ENCODE data around the gene CPVL. TPM values are rescaled to one million over a fixed set of nuclear protein-coding genes. Genes with fewer than 3 reads are reported as not detected.

Gene CPVL
- total RNA-seq, 1 donor from 2014 or later, result 11.7 TPM

GRCh38 chr7:28964056-28964455, 182.3 kb downstream of the CPVL start:
- no peak for DNase-seq

GRCh38 chr7:28961972-28962371, 184.4 kb downstream of the CPVL start:
- DNase-seq, result no peak

DNA sequence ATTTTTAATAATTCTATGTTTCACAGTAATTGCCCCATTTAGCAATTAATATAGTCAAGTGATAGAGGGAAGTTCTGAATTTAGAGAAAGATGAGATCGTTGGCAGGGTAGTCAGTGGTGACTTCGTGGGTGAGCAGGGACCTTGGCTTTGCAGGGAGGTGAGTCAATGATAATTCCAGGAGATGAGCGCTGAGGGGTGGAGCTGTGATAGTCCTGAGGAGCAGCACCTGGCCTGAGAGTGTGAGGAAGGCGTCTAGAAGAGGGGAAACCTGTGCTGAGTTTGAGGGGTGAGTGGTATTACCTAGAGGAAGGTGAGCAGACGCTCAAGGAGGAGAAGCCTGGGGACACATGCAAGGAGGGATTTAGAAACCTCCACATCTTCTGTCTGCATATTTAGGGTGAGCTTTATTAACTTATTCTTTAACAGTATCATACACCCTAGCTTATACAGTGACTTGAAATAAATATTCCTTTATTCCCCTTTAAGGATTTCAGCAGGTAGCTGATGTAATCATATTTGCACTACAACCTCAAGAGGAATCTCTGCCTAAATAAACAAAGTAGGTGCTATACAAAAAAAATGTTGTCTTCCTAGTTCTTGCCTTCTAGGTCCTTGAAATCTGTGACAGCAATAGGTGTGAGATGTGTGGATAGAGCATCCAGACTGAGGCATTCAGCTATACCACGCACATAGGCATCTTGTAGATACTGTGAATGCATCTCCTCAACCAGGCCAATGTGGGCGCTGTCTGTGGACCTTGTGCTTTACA, 186.1 kb downstream of the CPVL start:
- no peak for DNase-seq

- DNase-seq, result peak; percentile 65
Measured at GRCh38 chr7:28958980-28959347, 187.4 kb downstream of the CPVL start.

- DNase-seq, result peak; percentile 95
Measured at GRCh38 chr7:28958235-28958979, 187.9 kb downstream of the CPVL start, which contains the start of gene TRIL. Gene TRIL (minus strand): TSS chr7:28958330. CDS start chr7:28958046, 284 bp downstream.

- peak; percentile 48 for DNase-seq
Measured at GRCh38 chr7:28957751-28958234, 188.5 kb downstream of the CPVL start.

DNA sequence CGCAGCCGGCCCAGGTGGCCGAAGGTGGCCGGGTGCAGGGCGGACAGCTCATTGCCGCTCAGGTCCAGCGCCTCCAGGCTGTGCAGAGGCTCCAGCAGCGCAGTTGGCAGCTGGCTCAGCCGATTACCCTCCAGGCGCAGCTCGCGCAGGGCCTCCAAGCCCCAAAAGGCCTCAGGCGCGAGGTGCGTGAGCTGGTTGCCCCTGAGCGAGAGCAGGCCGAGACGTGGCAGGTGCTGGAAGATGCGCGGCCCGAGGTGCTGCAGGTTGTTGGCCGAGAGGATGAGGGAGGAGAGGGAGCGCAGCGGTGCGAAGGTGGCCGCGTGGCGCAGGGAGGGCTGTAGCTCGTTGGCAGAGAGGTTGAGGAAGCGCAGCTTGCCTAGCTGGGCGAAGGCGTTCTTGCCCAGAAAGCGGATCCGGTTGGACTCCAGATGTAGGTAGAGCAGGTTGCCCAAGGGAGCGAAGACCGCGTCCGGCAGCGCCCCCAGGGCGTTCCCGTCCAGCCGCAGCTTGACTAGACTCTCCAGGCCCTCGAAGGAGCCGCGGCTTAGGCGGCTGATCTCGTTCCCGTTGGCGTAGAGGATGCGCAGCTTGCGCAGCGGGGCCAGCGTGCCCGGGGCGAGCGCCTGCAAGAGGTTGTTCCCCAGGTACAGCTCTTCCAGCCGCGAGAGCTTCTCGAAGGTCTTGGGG, 189.1 kb downstream of the CPVL start:
- DNase-seq, result peak; percentile 43

GRCh38 chr7:28956608-28957063, 189.7 kb downstream of the CPVL start:
- peak; percentile 76 for DNase-seq

GRCh38 chr7:28955718-28956607, 190.4 kb downstream of the CPVL start:
- peak; percentile 83 for DNase-seq

DNA sequence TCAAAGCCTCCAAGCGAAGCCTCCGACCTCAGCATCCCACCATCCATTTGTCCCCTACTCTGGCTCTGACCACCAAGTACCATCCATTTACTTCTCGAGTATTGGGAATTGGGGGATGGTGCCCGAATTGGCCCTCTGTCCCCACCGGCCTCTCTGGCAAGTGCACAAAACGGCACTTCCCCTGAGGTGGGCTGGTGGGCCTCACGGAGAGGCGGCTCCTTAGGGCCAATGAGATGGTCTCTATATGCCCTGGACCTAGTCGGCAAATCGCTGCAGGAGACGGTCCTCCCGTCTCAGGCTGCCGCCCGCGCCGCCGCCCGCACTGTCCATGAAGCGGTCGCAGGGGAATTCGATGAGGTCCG, 191.0 kb downstream of the CPVL start:
- DNase-seq, result no peak

DNA sequence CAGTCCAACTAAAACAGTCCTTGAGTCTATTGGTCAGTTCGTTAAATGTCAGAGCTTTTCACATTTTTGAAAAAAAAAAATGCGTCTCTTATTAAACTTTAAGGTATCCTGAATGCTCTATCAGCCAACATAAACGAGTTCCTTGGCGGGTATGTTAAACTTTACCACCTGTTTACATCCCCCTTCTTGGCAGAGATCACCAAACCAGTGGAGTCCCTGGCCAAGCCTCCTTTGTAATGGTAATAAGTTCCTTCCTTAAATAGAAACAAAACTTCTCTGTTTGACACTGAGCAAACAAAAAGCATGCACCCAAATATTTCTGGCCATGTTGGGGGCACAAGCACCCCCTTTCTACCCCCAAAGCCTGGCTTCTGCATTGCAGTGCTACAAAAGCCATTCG, 191.4 kb downstream of the CPVL start:
- DNase-seq, result no peak

GRCh38 chr7:28954471-28954870, 191.9 kb downstream of the CPVL start:
- no peak for DNase-seq

- DNase-seq, result peak; percentile 78
Measured at GRCh38 chr7:28953633-28954032, 192.7 kb downstream of the CPVL start.

Other genes with a start within 250 kb of the CPVL start
- gene TRIL, start 188.2 kb downstream of the CPVL start, total RNA-seq, result 23.9 TPM
- 7.6 TPM for gene CHN2, start 48.2 kb upstream of the CPVL start, total RNA-seq